Effector memory CD4-positive, alpha-beta T cell (primary cell): ENCODE data around the gene P4HA1.

Experiments used
- DNase-seq, 3 donors: peaks; one replicate each; pipeline ENCODE4 v3.0.0-alpha.2; 2020
- H3K27ac ChIP-seq: 2 replicates; pipeline ENCODE4 v1.7.0; 2013; ENCODE audit warnings: mild to moderate bottlenecking, low read length, moderate library complexity; ENCODE audit not compliant: insufficient read depth, poor library complexity, severe bottlenecking
- H3K27me3 ChIP-seq: replicated peaks from 2 replicates; pipeline ENCODE4 v1.7.0; 2013; ENCODE audit warnings: mild to moderate bottlenecking, low read length; ENCODE audit not compliant: insufficient read depth, control insufficient read depth, poor library complexity, severe bottlenecking
- H3K36me3 ChIP-seq: 2 replicates; pipeline ENCODE4 v1.7.0; 2013; ENCODE audit warnings: mild to moderate bottlenecking, low read length, moderate library complexity; ENCODE audit not compliant: control insufficient read depth, insufficient read depth
- H3K4me1 ChIP-seq: 2 replicates; pipeline ENCODE4 v1.7.0; 2013; ENCODE audit warnings: low read length, mild to moderate bottlenecking; ENCODE audit not compliant: control insufficient read depth, insufficient read depth, poor library complexity, severe bottlenecking
- H3K4me3 ChIP-seq: 2 replicates; pipeline ENCODE4 v1.7.0; 2013; ENCODE audit warnings: low read length, low read depth, mild to moderate bottlenecking; ENCODE audit not compliant: insufficient read depth, poor library complexity, severe bottlenecking
- H3K9me3 ChIP-seq: 2 replicates; pipeline ENCODE4 v1.7.0; 2013; ENCODE audit warnings: mild to moderate bottlenecking, low read length, moderate library complexity; ENCODE audit not compliant: control insufficient read depth
- total RNA-seq, 3 donors: gene quantifications; one replicate each; lab custom pipeline; 2026; lab: John Stamatoyannopoulos, UW

P4HA1 gene
- total RNA-seq = 33.2 to 44.2 (median 36.8) reads per million in 3 donors

- H3K27ac ChIP-seq = peak within 1 kb of the TSS; percentile 91
- H3K36me3 ChIP-seq = no peaks in the 10 kb centered on the region
- peak within 1 kb of the TSS; percentile 86 for H3K4me3 ChIP-seq
- DNase-seq = peak; percentile 98 to 99 (median 99)
- no peaks in the 10 kb centered on the region for H3K27me3 ChIP-seq
- no peaks in the 10 kb centered on the region for H3K9me3 ChIP-seq
- peaks cover 6% of the 10 kb centered on the region for H3K4me1 ChIP-seq
Measured at GRCh38 chr10:73096449-73097304, at the start of gene P4HA1. Gene P4HA1, minus strand, starts transcription at chr10:73096866. Its CDS starts 21,983 bp downstream, at chr10:73074883.

GRCh38 chr10:73141603-73142002 lies 44.9 kb upstream of the P4HA1 start:
- Histone ChIP-seq H3K9me3 (no peaks in the 10 kb centered on the region), H3K27me3 (no peaks in the 10 kb centered on the region), H3K36me3 (peaks cover 70% of the 10 kb centered on the region), H3K4me1 (no peaks in the 10 kb centered on the region), H3K4me3 (no peak overlapping the region), H3K27ac (no peak overlapping the region)
- no peak for DNase-seq

- no peaks in the 10 kb centered on the region for H3K27me3 ChIP-seq
- H3K4me3 ChIP-seq = no peak overlapping the region
- H3K27ac ChIP-seq = no peak overlapping the region
- H3K36me3 ChIP-seq = peaks cover 70% of the 10 kb centered on the region
- no peak for DNase-seq
- no peaks in the 10 kb centered on the region for H3K9me3 ChIP-seq
- no peaks in the 10 kb centered on the region for H3K4me1 ChIP-seq
Measured at GRCh38 chr10:73139251-73139650, 42.6 kb upstream of the P4HA1 start.

GRCh38 chr10:73136627-73137026 lies 40.0 kb upstream of the P4HA1 start:
- DNase-seq = no peak
- H3K27me3 ChIP-seq = no peaks in the 10 kb centered on the region
- no peaks in the 10 kb centered on the region for H3K9me3 ChIP-seq
- H3K27ac ChIP-seq = no peak overlapping the region
- no peaks in the 10 kb centered on the region for H3K4me1 ChIP-seq
- no peak overlapping the region for H3K4me3 ChIP-seq
- H3K36me3 ChIP-seq = peaks cover 72% of the 10 kb centered on the region

GRCh38 chr10:73134727-73135126 lies 38.1 kb upstream of the P4HA1 start:
- Histone ChIP-seq H3K36me3 (peaks cover 73% of the 10 kb centered on the region), H3K27ac (no peak overlapping the region), H3K27me3 (no peaks in the 10 kb centered on the region), H3K4me3 (no peak overlapping the region), H3K9me3 (no peaks in the 10 kb centered on the region), H3K4me1 (no peaks in the 10 kb centered on the region)
- no peak for DNase-seq

GRCh38 chr10:73131913-73132686 lies 35.4 kb upstream of the P4HA1 start:
- peaks cover 60% of the 10 kb centered on the region for H3K36me3 ChIP-seq
- no peak for DNase-seq

GRCh38 chr10:73131301-73131700 lies 34.6 kb upstream of the P4HA1 start:
- Histone ChIP-seq H3K27me3 (no peaks in the 10 kb centered on the region), H3K4me1 (no peaks in the 10 kb centered on the region), H3K36me3 (peaks cover 57% of the 10 kb centered on the region), H3K27ac (no peak overlapping the region), H3K4me3 (no peak overlapping the region), H3K9me3 (no peaks in the 10 kb centered on the region)
- DNase-seq = no peak

More at GRCh38 chr10:73131913-73132686, 35.4 kb upstream of the P4HA1 start:
- Histone ChIP-seq H3K4me1 (no peaks in the 10 kb centered on the region), H3K27ac (no peak overlapping the region), H3K9me3 (no peaks in the 10 kb centered on the region), H3K4me3 (no peak overlapping the region), H3K27me3 (no peaks in the 10 kb centered on the region)

- no peak for DNase-seq
- no peaks in the 10 kb centered on the region for H3K4me1 ChIP-seq
- H3K27me3 ChIP-seq = no peaks in the 10 kb centered on the region
- H3K27ac ChIP-seq = no peak overlapping the region
- no peaks in the 10 kb centered on the region for H3K9me3 ChIP-seq
- no peak overlapping the region for H3K4me3 ChIP-seq
- H3K36me3 ChIP-seq = peaks cover 37% of the 10 kb centered on the region
Measured at GRCh38 chr10:73126343-73126742, 29.7 kb upstream of the P4HA1 start.

- no peaks in the 10 kb centered on the region for H3K27me3 ChIP-seq
- H3K4me3 ChIP-seq = no peak overlapping the region
- H3K9me3 ChIP-seq = no peaks in the 10 kb centered on the region
- no peak overlapping the region for H3K27ac ChIP-seq
- DNase-seq = no peak
- H3K4me1 ChIP-seq = no peaks in the 10 kb centered on the region
- H3K36me3 ChIP-seq = peaks cover 16% of the 10 kb centered on the region
Measured at GRCh38 chr10:73119952-73120351, 23.3 kb upstream of the P4HA1 start.

GRCh38 chr10:73119457-73119856 lies 22.8 kb upstream of the P4HA1 start:
- H3K4me1 ChIP-seq = no peaks in the 10 kb centered on the region
- H3K27ac ChIP-seq = no peak overlapping the region
- no peaks in the 10 kb centered on the region for H3K27me3 ChIP-seq
- no peaks in the 10 kb centered on the region for H3K9me3 ChIP-seq
- peaks cover 14% of the 10 kb centered on the region for H3K36me3 ChIP-seq
- no peak overlapping the region for H3K4me3 ChIP-seq
- DNase-seq = no peak
